DOHH2 (cell line): Measurements from ENCODE around the gene FAM53A.

Experiments used
- CTCF ChIP-seq: fragments of 200-600 bp; sonication (generic); IDR thresholded peaks from one replicate; pipeline ENCODE4 v1.5.1; 2014; ENCODE audit warnings: antibody characterized with exemption, mild to moderate bottlenecking, low read depth, low read length; ENCODE audit not compliant: poor library complexity, severe bottlenecking
- EZH2phosphoT487 ChIP-seq: fragments of 200-600 bp; sonication (generic); IDR thresholded peaks from 2 replicates; pipeline ENCODE4 v1.6.1; 2017; ENCODE audit warnings: borderline replicate concordance, mild to moderate bottlenecking, antibody characterized with exemption, low read length, moderate library complexity, mixed read lengths

GRCh38 chr4:1593458-1593857, 90.7 kb downstream of the FAM53A start:
- TF ChIP-seq CTCF = no peak
- no peak for TF ChIP-seq EZH2phosphoT487
